Measurements from ENCODE around the gene MEI4.
"Not testable (repeated sequence)": the region's sequence is repeated elsewhere in the genome, so short reads cannot be mapped to it uniquely, and the experiment has no call there.

The MEI4 gene

DNA sequence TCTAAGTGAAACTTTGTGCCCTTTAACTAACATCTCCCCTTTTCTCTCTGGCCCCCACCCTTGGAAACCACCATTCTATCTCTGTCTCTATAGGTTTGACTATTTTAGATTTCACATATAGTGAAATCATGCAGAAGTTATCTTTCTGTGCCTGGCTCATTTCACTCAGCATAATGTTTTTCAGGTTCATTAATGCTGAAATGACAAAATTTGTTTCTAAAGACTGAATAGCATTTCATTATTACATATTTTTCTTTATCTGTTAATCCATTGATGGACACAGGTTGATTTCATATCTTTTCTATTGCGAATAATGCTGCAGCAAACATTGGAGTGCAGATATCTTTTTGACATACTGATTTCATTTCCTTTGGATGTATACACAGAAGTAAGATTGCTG is 30.7 kb downstream of the MEI4 start:
- ATAC-seq: no peak

DNA sequence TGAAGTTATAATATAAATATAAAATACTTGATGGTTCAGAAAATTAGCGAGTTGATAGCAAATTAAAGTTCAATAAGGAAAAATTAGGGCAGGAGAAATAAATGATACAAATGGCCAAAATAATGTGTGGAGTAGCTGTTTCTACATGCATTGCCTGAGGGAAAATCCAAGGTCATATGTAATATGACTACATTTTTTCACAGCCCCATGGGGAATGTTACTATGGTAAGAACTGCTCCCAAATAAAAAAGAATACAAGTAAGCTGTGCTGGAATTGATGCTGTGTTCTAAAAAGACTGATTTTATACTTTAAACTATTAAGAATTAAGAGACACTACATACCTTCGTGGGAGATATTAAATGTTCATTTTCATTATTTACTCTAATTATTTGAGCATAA is 34.1 kb downstream of the MEI4 start:
- no peak for ATAC-seq
- no peak for DNase-seq

More for the DNA sequence above, 30.7 kb downstream of the MEI4 start:
- no peak for DNase-seq

DNA sequence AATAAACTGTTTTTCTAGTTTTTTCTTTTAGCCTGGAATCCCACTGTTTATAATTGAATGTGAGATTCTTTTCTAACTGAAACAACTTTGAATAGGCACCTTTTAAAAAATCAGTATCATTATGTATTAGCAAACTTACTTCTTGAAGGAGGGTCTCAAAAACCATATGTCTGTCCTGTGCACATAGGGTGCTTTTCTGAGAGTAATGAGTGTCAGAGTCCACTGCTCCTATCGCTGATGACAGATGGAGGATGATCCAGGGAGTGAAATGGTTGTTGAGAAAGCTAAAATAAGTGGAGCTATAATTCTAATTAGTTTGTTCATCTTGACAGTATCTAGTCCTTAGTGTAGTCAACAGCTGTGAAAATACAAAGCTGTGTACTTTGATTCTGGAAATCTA is 35.8 kb downstream of the MEI4 start:
- ATAC-seq (no peak), DNase-seq (no peak)

DNA sequence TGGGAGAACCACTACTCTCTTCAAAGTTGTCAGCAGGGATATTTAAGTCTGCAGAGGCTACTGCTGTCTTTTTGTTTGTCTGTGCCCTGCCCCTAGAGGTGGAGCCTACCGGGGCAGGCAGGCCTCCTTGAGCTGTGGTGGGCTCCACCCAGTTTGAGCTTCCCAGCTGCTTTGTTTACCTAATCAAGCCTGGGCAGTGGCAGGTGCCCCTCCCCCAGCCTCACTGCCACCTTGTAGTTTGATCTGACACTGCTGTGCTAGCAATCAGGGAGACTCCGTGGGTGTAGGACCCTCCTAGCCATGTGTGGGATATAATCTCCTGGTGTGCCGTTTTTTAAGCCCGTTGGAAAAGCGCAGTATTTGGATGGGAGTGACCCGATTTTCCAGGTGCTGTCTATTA is 47.3 kb downstream of the MEI4 start:
- DNase-seq, ATAC-seq: not testable (repeated sequence)

DNA sequence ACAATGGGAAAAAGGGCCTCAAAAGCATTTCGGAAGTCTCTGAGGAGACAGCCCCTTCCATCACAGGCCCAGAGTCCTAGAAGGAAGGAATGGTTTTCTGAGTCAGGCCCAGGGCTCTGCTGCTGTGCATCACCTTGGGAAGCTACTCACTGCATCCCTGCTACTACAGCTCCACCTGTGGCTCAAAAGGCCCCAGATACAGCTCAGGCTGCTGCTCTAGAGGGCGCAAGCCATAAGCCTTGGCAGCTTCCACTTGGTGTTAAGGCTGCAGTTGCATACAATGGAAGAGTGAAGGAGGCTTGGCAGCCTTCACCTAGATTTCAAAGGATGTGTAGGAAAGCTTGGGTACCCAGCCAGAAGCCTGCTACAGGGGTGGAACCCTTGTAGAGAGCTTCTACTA is 54.8 kb downstream of the MEI4 start:
- DNase-seq (no peak), ATAC-seq (no peak)

DNA sequence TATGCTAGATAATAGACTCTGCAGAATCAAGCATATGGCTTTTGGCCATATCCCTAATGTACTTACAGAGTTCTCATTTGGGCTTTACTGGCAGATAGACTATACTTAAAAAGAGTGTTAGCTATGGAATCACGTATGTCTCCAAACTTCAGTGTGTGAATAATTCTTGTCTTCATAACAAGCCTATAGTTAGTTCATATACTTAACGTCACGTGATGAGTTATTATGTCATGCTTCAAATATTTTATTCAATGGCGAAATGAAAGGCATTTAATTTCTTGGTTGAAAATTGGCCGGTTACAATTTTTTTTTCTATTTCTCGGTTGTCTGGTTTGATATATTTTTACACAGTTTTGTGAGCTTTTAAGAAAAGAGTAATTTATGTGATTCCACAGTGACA is 62.7 kb downstream of the MEI4 start:
- no peak for DNase-seq
- no peak for ATAC-seq

DNA sequence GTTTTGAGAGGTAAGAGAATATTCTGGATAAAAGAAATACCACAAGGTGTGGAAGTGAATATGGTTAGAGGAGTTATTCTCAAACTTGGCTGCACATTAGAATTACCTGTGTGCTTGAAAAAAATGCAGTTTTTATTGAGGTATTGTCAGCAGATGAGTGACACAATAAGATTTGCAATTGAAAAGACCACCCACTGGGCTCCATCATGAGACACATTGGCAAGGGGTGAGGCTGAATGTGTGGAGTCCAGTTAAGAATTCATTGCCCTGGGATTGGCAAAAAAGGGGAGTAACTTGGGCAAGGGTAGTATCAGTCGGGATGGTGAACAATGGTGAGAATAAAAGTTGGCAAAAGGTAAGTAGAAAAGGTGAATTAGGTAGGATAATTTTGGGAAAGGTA is 63.5 kb downstream of the MEI4 start:
- no peak for ATAC-seq

DNA sequence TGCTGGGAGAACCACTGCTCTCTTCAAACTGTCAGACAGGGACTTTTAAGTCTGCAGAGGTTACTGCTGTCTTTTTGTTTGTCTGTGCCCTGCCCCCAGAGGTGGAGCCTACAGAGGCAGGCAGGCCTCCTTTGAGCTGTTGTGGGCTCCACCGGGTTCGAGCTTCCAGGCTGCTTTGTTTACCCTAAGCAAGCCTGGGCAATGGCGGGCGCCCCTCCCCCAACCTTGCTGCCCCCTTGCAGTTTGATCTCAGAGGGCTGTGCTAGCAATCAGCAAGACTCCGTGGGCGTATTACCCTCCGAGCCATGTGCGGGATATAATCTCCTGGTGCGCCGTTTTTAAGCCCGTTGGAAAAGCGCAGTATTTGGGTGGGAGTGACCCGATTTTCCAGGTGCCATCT is 83.2 kb downstream of the MEI4 start:
- DNase-seq, ATAC-seq: not testable (repeated sequence)

More for the DNA sequence above, 63.5 kb downstream of the MEI4 start:
- DNase-seq: no peak

DNA sequence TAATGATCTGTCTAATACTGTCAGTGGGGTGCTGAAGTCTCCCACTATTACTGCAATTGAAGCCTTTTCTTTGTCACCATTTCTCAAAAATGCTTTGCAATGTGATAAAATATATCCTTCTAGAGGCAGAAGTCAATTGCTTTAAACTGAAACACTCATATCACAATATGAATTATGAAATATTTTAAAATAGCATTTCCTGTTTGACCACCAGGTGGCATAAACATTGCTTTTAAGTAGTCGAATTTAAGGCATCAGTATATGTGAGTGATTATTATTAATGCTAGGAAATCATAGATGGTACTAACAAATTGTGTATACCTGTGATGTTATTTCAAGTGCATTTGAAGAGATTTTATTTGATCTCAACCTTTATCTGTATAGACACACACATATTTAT is 87.5 kb downstream of the MEI4 start:
- DNase-seq (no peak), ATAC-seq (no peak)

DNA sequence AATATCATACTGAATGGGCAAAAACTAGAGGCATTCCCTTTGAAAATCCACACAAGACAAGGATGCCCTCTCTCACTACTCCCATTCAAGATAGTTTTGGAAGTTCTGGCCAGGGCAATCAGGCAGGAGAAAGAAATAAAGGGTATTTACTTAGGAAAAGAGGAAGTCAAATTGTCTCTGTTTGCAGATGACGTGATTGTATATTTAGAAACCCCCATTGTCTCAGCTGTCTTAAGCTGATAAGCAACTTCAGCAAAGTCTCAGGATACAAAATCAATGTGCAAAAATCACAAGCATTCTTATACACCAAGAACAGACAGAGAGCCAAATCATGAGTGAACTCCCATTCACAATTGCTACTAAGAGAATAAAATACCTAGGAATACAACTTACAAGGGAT is 99.3 kb downstream of the MEI4 start:
- DNase-seq, ATAC-seq: not testable (repeated sequence)

DNA sequence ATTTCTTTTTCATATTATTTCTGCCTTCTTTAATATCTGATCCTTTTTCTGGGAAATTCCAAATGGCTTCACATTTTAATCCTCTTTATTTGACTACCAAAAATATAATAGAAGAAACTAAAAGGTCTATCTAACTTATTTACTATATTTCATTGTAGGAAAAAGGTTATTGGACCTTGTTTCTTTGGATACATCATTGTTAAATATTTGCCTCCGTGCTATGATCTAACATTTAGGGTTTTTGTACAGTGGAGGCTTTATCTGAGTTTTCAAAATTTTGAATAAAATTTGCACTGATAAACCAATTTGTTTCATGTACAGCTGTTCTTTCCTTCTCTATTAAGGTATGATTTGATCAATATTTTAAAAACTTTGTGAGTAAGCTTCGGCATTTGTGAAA is 109.5 kb downstream of the MEI4 start:
- no peak for DNase-seq
- ATAC-seq: no peak

DNA sequence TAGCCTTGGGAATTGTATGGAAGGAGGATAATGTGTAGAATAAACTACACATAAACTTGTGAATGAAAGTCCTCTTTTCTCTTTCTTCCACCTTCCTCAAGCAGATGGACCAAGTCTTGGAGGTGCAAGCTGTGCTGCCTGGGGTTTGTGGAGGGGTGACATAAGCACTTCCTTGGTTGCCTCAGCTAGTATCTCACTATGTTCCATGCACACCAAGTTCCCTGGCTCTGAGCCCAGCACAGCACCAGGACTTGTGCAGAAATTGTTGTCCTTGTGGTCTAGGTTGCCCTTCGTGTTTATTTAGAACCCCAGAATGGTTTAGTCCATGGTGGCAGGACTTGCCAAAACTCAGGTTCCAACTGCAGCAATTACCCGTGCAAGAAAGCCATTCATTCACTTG is 110.3 kb downstream of the MEI4 start:
- no peak for DNase-seq
- ATAC-seq: no peak

DNA sequence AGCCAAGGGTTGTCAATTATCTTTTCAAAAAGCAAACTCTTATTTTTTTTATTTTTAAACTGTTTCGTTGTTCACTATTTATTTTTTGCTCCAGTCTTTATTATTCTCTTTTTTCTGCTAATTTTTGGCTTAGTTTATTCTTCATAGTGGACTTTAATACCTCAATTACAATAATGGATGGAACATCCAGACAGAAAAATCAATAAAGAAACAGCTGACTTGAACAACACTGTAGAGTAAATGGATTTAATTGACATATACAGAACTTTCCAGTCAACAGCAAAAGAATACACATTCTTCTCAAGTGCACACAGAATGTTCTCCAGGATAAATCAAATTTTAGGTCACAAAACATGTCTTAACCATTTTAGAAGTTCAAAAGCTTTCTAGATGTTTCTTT is 111.5 kb downstream of the MEI4 start:
- no peak for ATAC-seq

DNA sequence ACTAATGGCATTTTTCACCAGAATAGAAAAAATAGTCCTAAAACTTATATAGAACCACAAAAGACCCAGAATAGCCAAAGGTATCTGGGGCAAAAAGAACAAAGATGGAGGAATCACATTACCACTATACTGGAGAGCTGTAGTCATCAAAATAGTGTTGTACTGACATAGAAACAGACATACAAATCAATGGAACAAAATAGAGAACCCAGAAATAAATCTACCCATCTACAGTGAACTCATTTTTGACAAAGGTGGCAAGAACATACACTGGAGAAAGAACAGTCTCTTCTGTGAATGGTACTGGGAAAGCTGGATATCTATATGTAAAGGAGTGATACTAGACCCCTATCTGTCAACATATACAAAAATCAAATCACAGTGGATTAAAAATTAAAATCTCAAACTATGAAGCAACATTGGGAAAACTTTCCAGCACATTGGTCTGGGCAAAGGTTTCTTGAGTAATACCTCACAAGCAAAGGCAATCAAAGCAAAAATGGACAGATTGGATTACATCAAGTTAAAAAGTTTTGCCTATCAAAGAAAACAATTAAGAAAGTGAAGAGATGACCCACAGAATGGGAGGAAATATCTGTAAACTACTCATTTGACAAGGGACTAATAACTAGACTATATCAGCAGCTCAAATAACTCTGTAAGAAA is 120.5 kb downstream of the MEI4 start:
- no peak for ATAC-seq
- DNase-seq: no peak

More for the DNA sequence above, 111.5 kb downstream of the MEI4 start:
- no peak for DNase-seq

DNA sequence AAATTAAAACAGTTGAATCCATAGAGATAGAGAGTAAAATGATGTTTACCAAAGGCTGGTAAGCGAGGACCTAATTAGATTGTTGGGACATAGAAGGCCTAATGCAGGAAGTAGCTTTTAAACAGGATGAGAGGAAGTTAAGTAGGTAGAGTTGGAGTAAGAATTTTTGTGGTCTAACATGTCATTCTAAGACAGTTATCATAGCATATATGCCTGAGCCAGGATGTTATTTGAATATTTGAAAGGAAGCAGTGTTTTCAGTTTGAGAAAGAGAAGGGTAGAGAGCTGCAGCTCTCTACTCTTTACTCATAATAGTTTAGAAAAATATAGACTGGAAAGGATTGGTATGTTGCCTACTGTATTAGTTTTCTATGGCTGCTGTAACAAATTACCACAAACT is 121.6 kb downstream of the MEI4 start:
- no peak for ATAC-seq
- DNase-seq: no peak

DNA sequence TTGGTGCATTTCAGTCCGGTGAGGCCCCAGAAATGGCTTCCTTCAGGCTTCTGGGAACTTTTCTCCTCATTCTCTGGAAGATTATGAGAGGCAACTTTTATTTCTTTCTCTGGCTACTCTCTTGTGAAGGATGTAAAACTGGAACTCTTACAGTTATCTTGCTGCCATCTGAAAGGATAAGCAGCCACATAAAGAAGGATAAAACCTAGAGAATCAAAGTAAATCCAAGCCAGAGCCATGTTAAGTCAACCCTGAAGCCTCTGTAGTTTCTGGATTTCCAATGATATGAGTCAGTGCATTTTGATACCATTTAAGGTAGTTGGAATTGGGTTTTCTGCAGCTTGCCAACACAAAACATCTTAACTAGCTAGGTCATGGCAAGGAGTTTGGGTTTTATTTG is 123.6 kb downstream of the MEI4 start:
- ATAC-seq (no peak), DNase-seq (no peak)

DNA sequence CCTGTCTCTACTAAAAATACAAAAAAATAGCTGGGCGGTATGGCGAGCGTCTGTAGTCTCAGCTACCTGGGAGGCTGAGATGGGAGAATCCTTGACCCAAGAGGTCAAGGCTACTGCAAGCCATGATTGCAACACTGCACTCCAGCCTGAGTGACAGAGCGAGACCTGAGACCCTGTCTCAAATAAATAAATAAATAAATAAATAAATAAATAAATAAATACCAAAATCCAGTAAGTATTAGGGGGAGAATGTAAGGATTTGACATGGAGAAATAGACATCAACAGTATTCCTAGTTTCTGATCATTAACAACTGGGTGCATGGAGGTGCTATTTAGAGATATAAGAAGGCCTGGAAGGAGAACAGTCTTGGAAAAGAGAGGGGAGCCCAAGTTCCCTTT is 125.7 kb downstream of the MEI4 start:
- ATAC-seq (no peak), DNase-seq (no peak)

DNA sequence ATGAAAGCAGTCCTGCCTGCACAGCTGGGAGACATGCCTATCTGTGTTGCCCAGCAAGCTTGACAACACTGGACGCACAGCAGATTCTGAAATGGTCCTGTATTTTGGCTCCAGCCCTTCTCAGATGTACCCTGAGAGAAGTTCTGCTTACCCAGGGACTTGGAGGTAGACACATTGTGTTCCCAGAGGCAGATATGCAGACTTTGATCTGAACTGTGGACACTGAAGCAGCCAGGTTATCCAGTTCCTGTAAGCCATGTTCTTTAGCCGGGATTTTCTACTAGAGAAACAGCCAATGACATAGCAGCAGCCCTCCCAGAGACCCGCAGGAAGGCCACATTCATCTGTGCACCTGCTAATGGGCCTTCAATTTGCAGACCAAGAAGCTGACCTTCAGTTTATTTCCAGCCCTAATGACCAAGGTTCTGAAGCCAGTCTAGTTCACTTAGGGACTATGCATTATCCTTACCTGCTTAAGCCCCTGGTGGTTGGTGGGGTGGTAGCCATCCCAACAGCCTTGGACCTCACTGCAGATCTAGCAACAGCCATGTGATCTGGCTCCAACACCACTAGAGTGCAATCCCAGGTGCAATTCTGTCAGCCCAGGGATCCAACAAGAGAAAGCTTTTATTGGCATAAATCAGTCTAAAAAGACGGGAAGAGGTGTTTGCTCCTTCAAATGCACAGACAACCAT is 134.2 kb downstream of the MEI4 start:
- DNase-seq (no peak), ATAC-seq (no peak)

DNA sequence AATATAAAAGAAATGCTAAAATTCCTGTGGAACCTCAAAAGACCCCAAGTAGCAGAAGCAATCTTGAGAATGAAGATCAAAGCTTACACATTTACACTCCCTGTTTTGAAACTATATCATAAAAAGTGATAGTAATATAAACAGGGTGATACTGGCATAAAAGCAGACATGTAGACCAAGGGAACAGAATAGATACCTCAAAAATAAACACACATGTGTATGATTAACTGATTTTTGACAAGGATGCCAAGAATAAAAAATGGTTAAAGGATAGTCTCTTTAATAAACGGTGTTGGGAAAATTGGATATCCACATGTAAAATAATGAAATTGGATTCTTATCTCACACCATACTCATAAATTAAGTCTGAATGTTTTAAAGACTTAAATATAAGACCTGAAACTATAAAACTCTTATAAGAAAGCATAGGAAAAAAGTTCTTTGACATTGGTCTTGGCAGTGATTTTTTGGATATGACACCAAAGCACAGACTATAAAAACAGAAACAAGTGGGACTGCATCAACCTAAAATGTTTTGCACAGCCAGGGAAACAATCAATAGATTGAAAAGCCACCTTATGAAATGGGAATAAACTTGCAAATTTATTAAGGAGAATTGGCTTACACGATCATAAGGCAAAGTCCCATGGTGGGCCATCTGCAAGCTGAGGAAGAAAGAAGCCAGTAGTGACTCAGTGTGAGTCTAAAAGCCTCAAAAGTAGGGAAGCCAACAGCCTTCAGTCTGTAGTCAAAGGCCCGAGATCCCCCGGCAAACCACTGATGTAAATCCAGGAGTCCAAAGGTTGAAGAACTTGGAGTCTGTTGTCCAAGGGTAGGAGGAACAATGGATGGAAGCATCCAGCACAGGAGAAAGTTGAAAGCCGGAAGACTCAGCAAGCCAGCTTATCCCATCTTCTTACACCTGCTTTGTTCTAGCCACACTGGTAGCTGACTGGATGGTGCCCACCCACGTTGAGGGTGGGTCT is 144.3 kb downstream of the MEI4 start:
- ATAC-seq (no peak), DNase-seq (no peak)

DNA sequence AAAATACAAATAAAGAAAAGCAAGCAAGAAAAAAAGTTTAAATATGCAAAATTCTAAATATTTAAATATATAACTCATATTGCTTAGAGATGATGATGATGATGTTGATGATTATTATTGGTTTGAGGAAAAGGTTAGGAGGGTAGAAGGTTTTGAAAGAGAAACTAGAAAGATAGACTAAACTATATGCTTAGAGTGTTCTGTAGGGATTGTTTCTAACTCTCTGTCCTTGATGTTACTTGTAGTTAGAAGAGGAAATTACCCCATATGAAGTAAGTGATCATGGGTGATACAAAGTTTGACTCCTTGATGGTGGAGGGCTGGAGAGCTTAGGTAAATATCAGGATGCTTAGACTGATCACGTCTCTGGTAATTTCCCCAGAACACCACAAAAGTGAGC is 159.5 kb downstream of the MEI4 start:
- DNase-seq (no peak), ATAC-seq (no peak)

DNA sequence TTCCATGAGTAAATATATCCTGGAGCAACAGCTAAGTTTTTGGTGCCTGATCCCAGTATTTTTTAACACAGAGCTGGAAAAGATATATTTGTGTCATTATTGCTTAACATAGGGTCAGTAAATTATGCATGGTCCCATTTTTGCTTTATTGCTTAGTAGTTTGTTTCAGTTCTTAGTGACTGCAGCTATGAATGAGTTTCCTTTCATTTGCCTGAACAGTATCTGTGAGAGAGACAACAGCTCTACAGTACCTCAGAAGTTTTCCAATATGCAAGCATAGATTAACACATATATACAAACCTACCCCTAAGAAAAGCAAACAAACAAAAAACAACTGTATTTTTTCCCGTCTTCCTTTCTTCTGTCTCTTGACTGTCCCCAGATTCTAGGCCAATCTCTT is 160.3 kb downstream of the MEI4 start:
- DNase-seq: no peak
- ATAC-seq: no peak

DNA sequence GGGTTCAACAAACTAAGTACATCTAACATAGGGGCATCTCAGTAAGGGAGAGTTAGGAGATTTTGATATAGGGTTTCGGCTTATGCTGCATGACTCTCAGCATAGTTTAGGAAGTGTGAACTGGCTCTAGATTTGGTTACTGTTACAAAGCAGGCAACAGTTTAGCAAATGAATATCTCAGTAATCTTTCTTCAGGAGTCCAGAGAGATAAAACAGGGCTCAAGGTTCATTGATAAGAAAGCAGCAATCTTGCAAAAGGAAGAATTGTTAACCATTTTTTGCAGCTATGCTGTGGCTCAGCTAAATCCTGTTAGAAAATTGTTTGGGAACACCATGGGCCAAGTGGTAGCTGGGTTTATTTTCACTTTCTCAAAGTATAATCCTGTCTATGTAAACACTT is 161.3 kb downstream of the MEI4 start:
- ATAC-seq (no peak), DNase-seq (no peak)

DNA sequence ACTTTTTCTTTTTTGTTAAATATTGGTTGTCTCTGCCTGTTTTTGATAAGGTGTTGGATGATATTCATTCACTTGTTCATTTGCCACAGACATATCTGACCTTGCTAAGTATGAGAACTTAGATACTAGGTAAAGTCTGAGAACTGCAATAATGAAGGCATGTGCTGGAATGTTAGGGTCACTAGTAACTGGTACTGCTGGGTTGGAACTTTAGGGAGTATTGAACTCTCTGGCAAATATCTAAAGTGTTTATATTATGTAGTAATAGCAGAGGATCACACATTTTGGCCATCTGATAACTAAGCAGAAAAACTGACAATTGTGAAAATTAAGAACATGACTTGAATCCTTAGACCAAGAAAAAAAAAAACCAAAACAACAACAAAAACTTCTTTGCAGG is 162.7 kb downstream of the MEI4 start:
- DNase-seq (no peak), ATAC-seq (no peak)

Measured in stimulated activated naive CD8-positive, alpha-beta T cell treated with anti-CD3 and anti-CD28 coated beads, Interleukin-15, Interleukin-2, amounts not matched to agents 100 U/mL and 50 U/mL, for 24 hours (primary cell).